Amygdala (tissue), 56 donors: Measurements from ENCODE around the gene MITF.

Experiments
- DNase-seq, 56 donors: peaks; one replicate each; lab custom pipeline; 2025; lab: John Stamatoyannopoulos, UW

The MITF gene

DNA sequence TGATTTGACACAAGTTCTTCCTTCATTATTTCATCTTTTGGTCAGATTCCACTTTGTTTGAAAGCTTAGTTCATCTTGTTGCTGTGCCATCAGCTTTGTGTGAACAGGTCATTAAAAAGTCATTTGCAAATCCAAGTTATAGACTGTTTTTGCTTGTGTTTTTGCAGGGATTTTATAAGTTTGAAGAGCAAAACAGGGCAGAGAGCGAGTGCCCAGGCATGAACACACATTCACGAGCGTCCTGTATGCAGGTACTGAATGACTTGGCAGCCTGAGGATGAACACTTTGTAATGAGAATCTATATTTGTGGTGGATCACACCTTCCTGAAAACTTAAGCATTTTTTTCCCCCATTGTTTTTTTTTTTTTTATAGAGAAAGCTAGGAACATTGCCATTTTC lies 199.7 kb downstream of the MITF start:
- DNase-seq: no peak

DNA sequence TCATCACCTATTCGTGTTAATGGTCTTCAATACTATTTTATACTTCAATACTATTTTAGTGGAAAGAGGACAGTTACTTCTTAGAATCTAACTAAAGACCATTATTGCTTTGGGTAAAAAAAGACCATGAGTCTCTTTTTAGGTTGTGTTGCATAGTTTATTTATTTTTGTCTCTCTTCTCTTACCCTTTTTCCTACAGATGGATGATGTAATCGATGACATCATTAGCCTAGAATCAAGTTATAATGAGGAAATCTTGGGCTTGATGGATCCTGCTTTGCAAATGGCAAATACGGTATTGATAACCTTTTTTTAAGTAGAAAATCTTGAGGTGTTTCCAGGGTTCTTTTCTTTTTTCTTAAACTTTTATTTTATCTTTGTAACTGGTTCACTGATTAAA lies 201.8 kb downstream of the MITF start:
- DNase-seq: no peak

DNA sequence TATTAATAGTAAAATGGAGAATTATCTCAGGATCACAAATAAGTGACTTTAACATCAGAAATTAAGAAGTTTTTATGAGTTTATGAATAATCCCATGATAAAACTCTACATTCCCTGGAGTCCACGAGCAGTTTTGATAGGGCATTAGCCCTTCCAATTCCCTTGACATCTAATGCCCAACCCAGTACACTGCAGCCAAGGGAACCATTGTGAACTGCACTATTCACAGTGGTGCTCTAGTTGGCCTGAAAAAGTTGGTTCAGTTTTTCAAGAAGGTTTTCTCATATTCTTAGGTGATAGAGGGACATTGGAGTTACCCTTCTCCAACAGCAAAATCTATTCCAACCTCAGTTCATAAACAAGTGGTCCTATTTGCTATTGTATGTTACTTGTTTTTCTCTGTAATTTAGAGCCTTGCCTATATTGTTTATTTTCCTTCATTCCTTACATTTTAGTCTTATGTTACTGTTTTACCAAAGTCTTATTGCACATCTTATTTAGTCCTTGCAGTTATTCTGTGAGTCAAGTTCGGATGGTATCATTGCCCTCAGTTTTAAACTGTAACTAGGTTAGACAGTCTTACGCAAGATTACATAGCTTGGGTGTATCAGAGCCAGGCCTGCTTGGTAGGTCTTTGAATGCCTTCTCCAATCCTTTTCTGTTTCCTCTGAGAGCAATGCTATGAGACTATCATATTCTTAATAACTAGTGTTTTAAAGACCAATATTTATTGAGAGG lies 202.3 kb downstream of the MITF start:
- DNase-seq: no peak

DNA sequence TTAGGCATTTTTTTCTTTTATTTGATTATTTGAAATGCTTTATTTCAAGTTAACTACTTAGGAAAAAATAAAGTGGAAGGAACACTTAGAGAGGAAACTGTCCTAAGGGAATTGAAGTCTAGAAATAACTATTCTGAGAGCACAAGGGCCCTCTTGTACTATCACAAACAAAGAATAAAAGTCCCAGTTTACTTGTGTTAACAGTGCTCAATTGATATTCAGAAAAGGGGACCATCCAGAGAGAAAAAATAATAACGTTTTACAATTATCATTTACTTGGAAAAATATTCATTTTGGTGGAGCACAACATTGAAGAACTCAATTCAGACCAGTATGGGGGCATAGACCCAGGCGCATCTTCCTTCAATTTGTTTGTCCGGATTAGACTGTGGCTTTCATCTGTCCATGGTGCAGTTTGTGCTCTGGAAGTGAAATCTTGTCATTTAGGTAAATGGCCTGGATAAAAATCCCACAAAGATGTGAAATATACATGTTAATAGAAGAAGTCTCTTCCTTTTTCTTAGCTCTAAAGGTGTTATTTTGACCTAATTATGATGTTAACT lies 205.7 kb downstream of the MITF start:
- peak in 5 of 56 donors; percentile 14 to 60 (median 26) for DNase-seq

DNA sequence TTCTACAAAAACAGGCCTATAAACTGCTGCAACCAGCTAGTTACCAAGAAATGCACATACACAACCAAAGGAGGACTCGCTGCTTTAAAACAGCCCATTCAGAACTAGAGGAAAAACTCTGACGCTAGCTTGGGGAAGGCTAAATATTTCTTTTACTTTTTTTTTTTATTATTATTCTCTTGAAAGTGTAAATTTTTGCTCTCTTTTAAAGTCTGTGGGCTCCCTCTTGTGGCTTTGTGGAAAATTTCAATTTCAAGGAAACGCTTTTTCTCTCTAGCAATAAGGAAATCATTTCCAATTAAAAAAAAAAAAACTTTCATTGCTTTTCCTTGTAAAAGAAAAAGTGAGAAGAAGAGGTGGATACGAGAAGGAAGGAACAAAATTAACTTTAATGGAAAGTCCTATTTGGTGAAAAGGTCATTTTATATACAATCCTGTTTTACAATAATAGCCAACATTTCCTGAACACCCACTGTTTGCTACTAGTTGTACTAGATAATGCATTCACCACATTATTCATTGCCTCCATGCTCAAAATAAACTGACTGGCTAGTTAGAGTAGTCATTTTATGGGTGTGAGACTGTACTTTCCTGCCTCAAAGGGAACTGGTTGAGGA lies 209.1 kb downstream of the MITF start:
- DNase-seq: peak in 3 of 56 donors; percentile 15 to 55 (median 18)

DNA sequence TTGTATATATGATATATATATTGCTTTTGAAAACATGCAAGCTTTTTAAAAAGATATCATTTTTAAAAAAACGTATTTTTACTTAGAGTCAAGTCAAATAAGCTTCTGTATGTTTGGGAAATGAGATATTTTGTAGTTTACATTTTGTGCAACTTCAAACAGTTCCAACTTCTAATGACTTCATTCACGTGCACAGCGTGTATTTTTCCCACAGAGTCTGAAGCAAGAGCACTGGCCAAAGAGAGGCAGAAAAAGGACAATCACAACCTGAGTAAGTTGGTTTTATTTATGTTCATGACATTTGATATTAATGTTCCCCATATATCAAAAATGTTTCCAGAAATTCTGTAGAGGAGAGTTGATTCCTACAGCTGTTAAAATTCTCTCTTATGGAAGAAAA lies 212.4 kb downstream of the MITF start:
- no peak for DNase-seq

DNA sequence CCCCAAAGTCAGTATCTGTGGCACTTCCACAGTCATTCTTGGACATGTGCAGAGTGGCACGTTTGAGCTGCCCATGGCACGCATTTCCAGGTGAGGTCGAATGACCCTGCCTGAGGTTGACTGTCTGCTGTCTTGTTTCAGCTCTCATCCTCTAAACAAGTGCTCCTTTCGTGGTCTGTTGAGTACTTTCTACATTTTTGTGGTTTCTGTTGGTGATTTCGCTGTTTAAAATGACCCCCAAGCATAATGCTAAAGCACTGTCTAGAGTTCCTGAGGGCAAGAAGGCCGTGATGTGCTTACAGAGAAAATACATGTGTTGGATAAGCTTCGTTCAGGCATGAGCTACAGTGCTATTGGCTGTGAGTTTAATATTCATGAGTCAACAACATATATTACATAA lies 220.3 kb downstream of the MITF start:
- no peak for DNase-seq

- no peak for DNase-seq
These were observed 222.6 kb downstream of the MITF start for GRCh38 chr3:69961706-69962439.

- DNase-seq: no peak
These were observed 224.4 kb downstream of the MITF start for GRCh38 chr3:69963643-69964042.

DNA sequence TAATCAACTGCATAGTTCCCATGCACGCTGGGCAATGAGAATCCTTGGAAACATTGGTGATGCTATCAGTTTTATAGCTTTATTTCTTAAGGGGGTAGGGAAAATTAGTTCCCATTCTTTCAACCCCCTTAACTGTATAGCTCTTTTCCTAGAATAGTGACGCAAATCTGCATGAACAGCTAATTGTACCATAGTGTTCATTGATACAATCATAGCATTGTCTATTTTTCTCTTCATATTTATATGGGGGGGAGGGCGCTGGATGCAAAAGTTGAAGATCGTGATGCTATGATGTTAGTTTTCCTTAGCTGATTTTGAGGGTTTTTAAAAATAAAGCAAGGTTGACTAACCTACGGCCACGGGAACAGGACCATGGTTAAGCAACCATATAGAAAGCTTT lies 227.9 kb downstream of the MITF start:
- peak in 3 of 56 donors; percentile 11 to 49 (median 28) for DNase-seq

GRCh38 chr3:69970827-69971226 lies 231.6 kb downstream of the MITF start:
- DNase-seq: no peak

GRCh38 chr3:69972672-69973071 lies 233.4 kb downstream of the MITF start:
- no peak for DNase-seq

- no peak for DNase-seq
These were observed 236.8 kb downstream of the MITF start for GRCh38 chr3:69976021-69976420.

DNA sequence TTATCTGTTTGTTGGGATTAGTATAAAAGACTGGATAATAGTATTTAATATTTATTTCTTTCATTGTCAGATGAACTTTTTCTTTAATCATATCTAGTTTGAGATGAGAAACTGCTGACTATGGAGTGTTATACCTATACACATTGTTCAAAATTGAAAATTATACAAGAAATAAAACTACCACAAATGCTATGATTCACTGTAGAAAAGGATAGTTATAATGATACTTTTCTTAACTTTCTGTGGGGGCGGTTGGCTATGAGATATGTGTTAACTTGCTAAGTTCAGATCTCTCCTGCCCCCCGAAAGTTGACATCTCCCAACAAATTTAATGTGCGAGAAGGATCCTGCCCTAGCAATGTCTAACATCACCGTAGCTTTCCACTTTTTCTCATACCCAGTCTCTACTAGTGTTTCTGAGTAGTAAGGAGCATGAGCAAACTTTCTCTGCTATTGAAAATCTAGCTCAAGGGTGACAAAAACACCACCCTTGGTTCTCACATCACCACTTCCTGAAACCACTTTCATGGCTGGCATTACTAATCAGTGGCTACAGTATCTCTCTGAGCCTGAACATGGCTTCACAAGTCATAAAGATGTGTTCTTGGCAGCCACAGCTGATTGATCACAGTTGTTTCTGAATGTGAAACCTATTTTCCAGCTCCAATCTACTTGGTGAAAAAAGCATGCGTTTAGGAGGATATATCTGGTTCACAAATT lies 244.4 kb downstream of the MITF start:
- DNase-seq: no peak

- no peak for DNase-seq
These were observed 246.0 kb downstream of the MITF start for GRCh38 chr3:69985266-69985665.

DNA sequence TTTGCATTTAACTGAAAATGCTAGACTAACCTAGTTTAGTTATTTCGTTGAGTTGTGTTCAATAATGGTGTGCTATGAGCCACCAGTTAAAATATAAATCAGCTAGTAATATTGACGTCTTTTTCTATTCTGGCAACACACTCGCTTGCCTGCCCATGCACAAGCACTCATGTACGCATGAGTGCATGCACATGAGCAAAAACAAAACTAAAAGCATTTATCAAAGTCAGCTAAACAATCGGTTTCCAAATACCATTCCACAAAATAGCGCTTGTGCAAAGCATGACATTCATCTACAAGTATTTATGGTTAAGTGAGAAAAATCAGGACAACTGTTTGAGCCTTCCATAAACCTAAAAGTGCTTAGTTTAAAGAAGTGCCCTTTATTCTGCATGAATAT lies 247.2 kb downstream of the MITF start:
- DNase-seq: no peak

- DNase-seq: no peak
These were observed 248.6 kb downstream of the MITF start for GRCh38 chr3:69987833-69988232.

GRCh38 chr3:69993757-69994156 lies 254.5 kb downstream of the MITF start:
- DNase-seq: no peak

- DNase-seq: no peak
These were observed 255.7 kb downstream of the MITF start for GRCh38 chr3:69994919-69995318.

DNA sequence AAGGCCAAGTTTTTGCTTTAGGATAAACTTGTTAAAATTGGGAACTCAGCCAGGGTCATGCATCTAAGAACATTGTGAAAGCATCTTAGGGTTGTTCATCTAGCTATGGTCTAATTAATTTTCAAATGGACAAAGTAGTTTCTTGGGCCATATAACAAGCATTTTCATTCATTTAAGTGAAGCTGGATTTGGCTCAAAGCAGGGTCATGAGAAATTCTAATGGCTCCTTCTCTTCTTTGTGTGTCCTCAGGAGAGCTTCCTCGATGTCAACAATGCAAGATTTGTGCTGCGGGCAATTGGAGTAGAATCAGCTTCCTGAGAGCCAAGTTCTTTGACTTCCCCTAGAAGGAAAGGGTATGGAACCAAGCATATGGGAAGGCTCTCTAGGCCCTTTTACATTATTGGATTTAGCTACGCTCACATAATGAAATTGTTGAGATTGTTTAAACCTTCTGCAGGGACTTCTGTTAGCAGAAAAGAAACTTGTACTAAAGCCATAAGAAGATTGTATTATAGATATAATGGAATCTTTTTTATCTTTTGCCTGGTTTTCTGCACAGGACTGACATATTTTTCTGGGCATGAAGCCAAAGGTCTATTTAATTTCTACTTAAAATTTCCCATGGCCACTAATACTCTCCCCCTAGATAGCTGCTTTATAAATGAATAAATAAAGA lies 258.5 kb downstream of the MITF start:
- DNase-seq: peak in 8 of 56 donors; percentile 2 to 16 (median 7)
